Fibroblast of villous mesenchyme (primary cell): ENCODE results near the gene UMODL1. TPM values are rescaled to one million over a fixed set of nuclear protein-coding genes. Genes with fewer than 3 reads are reported as not detected.

Experiments used
- DNase-seq: peaks from one replicate; pipeline ENCODE4 v3.0.0-alpha.2; 2010; ENCODE audit warnings: low read depth
- H3K4me3 ChIP-seq: 2 replicates; pipeline ENCODE4 v1.5.1; 2011; ENCODE audit warnings: low read depth, mild to moderate bottlenecking, low read length
- total RNA-seq: library from RNA; depleted of rRNA; stranded (reverse); fragments of >200 nt; gene quantifications from 2 replicates; pipeline ENCODE4 v1.2.3, GENCODE V29; 2012
- TF ChIP-seq, protein P1 (sequence below): IDR thresholded peaks from 2 replicates; pipeline ENCODE4 v1.5.1; 2012; ENCODE audit warnings: low read depth, mild to moderate bottlenecking, low read length; ENCODE audit not compliant: insufficient read depth

Gene UMODL1
- total RNA-seq, 1 donor, result not detected

DNA sequence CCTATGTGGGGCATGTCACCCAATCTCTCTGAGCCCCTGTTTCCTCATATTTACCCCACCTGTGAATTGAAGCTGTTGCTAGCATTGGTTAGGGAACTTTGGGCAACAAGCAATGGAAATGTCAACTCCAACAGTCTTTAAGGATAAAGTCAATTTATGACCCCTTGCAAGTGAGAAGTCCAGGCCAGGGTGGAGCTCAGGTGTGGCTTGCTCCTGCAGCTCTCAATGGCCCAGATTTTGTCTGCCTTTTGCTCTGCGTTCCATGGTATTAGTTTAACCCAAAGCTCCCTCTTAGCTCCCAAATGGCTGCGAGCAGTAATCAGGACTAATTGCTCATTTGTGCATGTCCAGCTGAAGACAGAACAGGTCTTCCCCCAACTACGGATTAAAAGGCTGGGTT, 77.5 kb downstream of the UMODL1 start:
- H3K4me3 ChIP-seq, result no peak overlapping the region
- DNase-seq, result no peak
- TF ChIP-seq, protein P1, sequence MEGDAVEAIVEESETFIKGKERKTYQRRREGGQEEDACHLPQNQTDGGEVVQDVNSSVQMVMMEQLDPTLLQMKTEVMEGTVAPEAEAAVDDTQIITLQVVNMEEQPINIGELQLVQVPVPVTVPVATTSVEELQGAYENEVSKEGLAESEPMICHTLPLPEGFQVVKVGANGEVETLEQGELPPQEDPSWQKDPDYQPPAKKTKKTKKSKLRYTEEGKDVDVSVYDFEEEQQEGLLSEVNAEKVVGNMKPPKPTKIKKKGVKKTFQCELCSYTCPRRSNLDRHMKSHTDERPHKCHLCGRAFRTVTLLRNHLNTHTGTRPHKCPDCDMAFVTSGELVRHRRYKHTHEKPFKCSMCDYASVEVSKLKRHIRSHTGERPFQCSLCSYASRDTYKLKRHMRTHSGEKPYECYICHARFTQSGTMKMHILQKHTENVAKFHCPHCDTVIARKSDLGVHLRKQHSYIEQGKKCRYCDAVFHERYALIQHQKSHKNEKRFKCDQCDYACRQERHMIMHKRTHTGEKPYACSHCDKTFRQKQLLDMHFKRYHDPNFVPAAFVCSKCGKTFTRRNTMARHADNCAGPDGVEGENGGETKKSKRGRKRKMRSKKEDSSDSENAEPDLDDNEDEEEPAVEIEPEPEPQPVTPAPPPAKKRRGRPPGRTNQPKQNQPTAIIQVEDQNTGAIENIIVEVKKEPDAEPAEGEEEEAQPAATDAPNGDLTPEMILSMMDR, result no peak

DNA sequence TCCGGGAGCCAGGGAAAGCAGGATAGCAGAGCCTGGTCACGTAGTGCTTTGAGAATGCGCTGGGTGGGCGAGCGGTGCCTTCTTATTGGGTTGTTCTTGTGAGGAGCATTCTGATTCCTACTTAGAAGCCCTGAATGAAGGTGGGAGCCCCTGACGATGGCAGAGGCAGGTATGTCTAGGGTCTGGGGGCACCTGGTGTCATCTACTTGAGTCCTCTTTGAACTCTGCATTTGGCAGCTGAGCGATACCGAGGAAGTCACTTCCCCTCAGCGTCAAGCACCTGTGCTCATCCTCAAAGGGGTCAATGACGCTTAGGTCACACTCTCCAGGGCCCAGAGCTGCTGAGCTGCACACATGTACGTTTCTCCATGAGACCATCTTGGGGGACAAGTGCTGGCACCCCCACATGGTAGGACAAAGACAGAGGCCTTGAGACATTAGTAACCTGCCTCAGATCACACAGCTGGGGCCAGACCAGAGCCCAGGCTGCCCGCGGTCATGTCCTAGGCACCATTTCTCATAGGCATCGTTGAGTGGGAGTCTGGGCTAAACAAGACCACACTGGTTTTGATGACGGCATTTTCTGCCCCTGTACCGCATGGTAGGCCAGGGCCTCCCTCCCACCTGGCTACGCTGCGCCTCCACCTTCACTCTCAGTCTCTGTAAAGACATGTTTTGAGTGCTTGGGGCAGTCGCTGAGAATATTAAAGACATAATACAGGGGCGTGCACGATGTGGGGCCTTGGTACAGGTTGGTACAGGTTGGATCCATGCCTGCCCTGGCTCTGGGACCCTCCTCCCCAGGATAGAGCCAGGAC, 78.7 kb downstream of the UMODL1 start:
- TF ChIP-seq, protein P1, result no peak
- DNase-seq, result no peak

DNA sequence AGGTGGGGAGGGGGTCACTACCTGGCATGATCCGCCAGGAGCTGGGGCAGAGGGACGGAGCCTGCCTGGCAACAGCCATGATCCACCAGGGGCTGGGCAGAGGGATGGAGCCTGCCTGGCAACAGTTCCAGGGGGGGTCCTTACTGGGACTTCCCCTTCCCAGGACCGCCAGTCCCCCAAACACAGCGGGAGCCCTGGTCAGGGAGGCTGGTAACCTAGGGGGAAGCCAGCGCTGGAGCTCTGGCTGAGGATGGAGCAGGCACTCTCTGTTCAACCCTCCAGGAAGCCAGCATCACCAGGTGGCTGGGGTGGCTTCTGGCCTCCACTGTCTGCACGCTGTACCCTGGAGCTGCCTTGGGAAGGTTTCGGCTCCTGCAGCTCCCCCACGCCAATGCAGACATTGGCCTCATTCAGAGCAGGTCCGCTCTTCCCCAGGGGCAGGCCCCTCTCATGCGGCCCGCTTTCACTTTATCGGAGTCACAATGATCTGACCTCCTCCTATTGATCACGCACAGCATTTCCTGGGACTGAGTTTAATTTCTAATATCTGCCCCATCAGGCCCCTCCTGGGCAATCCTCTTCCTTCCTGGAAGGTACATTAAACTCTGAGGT, 79.5 kb downstream of the UMODL1 start:
- DNase-seq, result no peak
- TF ChIP-seq, protein P1, result no peak

More for the DNA sequence above, 78.7 kb downstream of the UMODL1 start:
- H3K4me3 ChIP-seq, result no peak overlapping the region

DNA sequence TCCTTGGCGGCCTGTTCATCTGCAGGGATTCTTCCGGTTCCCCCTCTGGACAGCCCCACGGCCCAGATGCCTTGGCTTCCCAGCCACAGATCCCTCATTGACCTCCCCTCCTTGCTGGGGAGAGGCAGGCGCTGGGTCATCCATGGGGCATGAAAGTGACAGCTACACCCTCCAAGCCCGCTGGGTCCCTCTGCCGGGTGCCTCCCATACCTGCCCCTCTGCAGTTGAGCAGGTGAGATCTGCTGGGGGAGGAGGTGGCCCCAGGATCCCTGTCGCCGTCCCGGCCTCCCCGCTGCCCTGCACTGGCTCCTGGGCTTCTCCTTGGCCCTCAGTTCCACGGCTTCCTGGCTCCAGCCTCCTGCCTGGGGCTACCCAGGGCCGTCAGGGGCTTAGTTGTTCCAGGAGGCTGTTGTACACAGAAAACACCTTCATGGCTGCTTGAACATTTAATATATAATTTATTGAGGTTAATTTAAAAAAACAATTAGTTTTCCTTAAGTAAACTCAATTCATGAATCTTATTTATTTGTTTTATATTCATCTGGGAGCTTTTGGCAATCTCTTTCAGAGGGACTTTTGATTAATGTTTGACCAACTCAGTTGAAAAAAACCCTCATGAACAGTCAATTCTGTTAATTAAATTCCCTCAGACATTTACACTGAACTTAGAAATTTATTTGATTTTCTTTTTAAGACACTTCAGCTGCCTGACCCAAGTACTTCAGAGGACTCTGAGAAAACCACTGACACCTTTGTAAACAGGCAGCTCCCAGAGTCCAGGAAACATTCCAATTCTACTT, 80.2 kb downstream of the UMODL1 start:
- TF ChIP-seq, protein P1, result no peak
- DNase-seq, result no peak
- H3K4me3 ChIP-seq, result no peak overlapping the region

More for the DNA sequence above, 79.5 kb downstream of the UMODL1 start:
- no peak overlapping the region for H3K4me3 ChIP-seq

DNA sequence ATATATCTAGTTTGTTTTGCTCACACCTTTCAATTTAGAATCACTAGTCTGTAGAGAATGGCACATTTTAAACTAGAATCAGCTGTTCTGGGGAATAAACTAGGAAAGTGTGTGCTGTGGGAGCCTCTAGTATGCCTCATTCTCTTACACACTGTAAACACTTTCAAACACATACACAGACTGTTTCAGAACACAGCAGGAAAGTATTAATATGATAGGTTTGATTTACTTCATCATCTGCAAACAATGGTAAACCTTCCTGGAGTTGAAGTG, 80.8 kb downstream of the UMODL1 start:
- TF ChIP-seq, protein P1, result no peak

DNA sequence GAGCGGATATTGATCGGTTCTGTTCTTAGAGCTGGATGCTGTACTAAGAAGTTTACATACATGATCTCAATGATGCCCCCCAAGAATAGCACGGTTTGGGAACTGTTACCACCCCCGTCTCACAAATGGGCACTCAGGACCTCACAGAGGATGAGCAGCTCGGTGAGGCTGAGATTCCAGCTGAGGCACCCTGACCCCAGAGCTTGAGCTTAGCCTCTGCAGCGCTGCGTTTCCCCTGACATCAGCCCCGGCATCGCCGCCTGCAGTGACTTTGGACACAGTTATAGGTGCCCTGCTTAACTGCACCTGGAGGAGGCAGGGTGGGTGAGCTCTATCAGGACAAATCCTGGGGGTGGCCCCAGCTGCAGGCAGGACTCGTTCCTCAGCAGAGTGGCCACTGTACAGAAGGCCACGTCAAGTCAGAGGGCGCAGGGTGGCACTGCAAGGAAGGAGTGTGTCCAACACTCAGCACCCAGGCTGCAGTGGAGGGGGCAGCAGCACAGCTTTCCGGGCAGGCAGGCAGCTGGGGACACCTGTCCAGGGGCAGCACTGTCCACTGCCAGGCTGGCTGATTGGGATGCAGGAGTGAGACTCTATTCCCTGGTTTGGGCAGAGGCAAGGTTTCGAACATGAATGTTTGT, 82.0 kb downstream of the UMODL1 start:
- no peak for DNase-seq
- TF ChIP-seq, protein P1, result no peak
- H3K4me3 ChIP-seq, result no peak overlapping the region

More for the DNA sequence above, 80.8 kb downstream of the UMODL1 start:
- DNase-seq, result no peak
- H3K4me3 ChIP-seq, result no peak overlapping the region
